Keratinocyte (primary cell): Measurements from ENCODE around the gene PRKCZ. TPM values are rescaled to one million over a fixed set of nuclear protein-coding genes. Genes with fewer than 3 reads are reported as not detected.
A peak's percentile ranks its signal among the peaks of the same experiment; 100 is the strongest.

Source experiments
- DNase-seq: peaks from one replicate; pipeline ENCODE4 v3.0.0-alpha.2; 2011; ENCODE audit warnings: low read depth, missing footprints, low spot score
- FAIRE-seq: peaks from 2 replicates; lab custom pipeline; 2011; peaks lifted over from hg19 to GRCh38; lab: Jason Lieb, UNC
- H2AFZ ChIP-seq: 2 replicates; pipeline ENCODE4 v1.6.0; 2012; ENCODE audit warnings: low read length, control low read depth, inconsistent platforms; ENCODE audit not compliant: control insufficient read depth
- H3K27ac ChIP-seq: 2 replicates; pipeline ENCODE4 v1.5.1; 2011; ENCODE audit warnings: low read length; ENCODE audit not compliant: control insufficient read depth, insufficient read depth
- H3K27me3 ChIP-seq: 3 replicates; pipeline ENCODE4 v1.6.0; 2011; ENCODE audit warnings: low read length; ENCODE audit not compliant: control insufficient read depth, insufficient read depth; ENCODE audit errors: extremely low read depth
- H3K36me3 ChIP-seq, 2 experiments: 2 replicates in 1 of 2; 3 replicates in 1 of 2; pipeline ENCODE4 v1.5.1; 2011; ENCODE audit warnings: low read length in 2 of 2, mild to moderate bottlenecking in 1 of 2; ENCODE audit not compliant: control insufficient read depth in 2 of 2, insufficient read depth in 2 of 2; ENCODE audit errors: extremely low read depth in 1 of 2
- H3K4me1 ChIP-seq: 3 replicates; pipeline ENCODE4 v1.5.1; 2011; ENCODE audit warnings: low read length; ENCODE audit not compliant: control insufficient read depth, insufficient read depth; ENCODE audit errors: extremely low read depth
- H3K4me2 ChIP-seq: 3 replicates; pipeline ENCODE4 v1.6.0; 2011; ENCODE audit warnings: low read depth, low read length; ENCODE audit not compliant: control insufficient read depth, insufficient read depth; ENCODE audit errors: extremely low read depth
- H3K4me3 ChIP-seq, 3 experiments: fragments of 200-600 bp in 1 of 3; sonication (generic) in 1 of 3; 2 replicates in 2 of 3; 3 replicates in 1 of 3; pipeline ENCODE4 v1.5.1; 2011 to 2016; ENCODE audit warnings: low read length in 3 of 3, mild to moderate bottlenecking in 3 of 3, control low read depth in 2 of 3, inconsistent platforms in 1 of 3, low read depth in 1 of 3, mixed read lengths in 1 of 3, mixed run types in 1 of 3, moderate library complexity in 1 of 3; ENCODE audit not compliant: control insufficient read depth in 2 of 3, insufficient read depth in 2 of 3; ENCODE audit errors: extremely low read depth in 1 of 3
- H3K79me2 ChIP-seq: 2 replicates; pipeline ENCODE4 v1.6.0; 2012; ENCODE audit warnings: low read length; ENCODE audit not compliant: control insufficient read depth, insufficient read depth
- H3K9ac ChIP-seq: 3 replicates; pipeline ENCODE4 v1.6.0; 2011; ENCODE audit warnings: low read length; ENCODE audit not compliant: control insufficient read depth, insufficient read depth; ENCODE audit errors: extremely low read depth
- H3K9me1 ChIP-seq: 3 replicates; pipeline ENCODE4 v1.6.0; 2011; ENCODE audit warnings: low read length; ENCODE audit not compliant: control insufficient read depth, insufficient read depth; ENCODE audit errors: extremely low read depth
- H3K9me3 ChIP-seq: 2 replicates; pipeline ENCODE4 v1.5.1; 2012; ENCODE audit warnings: low read depth, low read length; ENCODE audit not compliant: control insufficient read depth
- H4K20me1 ChIP-seq: 3 replicates; pipeline ENCODE4 v1.6.0; 2011; ENCODE audit warnings: low read length; ENCODE audit not compliant: control insufficient read depth, insufficient read depth; ENCODE audit errors: extremely low read depth
- EZH2 ChIP-seq: IDR thresholded peaks from one replicate; pipeline ENCODE4 v1.6.1; 2012; ENCODE audit warnings: inconsistent platforms, mild to moderate bottlenecking, low read length, moderate library complexity
- dilution Hi-C: fragments of 300-500 bp; cut with MboI; formaldehyde crosslinking; loops from one replicate; pipeline ENCODE4 v1.7.0; 2020; ENCODE audit warnings: low sequenced_read_pairs; ENCODE audit not compliant: extremely low pct_ligation_motif_present
- polyA plus RNA-seq, 5 experiments: library from polyadenylated mRNA; depleted of rRNA in 3 of 5; stranded (reverse) in 3 of 5; stranded (forward) in 1 of 5; unstranded in 1 of 5; fragments of >200 nt; gene quantifications; 1 replicate in 1 of 5; 2 replicates in 3 of 5; 3 replicates in 1 of 5; pipeline versions ENCODE4 v1.2.1 to v1.2.3, GENCODE V29; 2011 to 2012; ENCODE audit warnings: missing spikeins in 2 of 5, low read depth in 1 of 5, low replicate concordance in 1 of 5
- TF ChIP-seq, protein P1 (sequence below), 3 experiments: IDR thresholded peaks in 1 of 3; conservative IDR thresholded peaks in 1 of 3; optimal IDR thresholded peaks in 1 of 3; 2 replicates in 2 of 3; 3 replicates in 1 of 3; pipeline versions ENCODE3 to v1.5.1; 2011; ENCODE audit warnings: low read length in 3 of 3, mild to moderate bottlenecking in 3 of 3, moderate library complexity in 2 of 3, control low read depth in 1 of 3, inconsistent platforms in 1 of 3; ENCODE audit not compliant: insufficient read depth in 2 of 3; ENCODE audit errors: extremely low read depth in 1 of 3

The PRKCZ gene
- polyA plus RNA-seq, 1 donor (not counting 4 experiments of a cell fraction or from before 2014, with no cell fraction given) = 36.3 TPM

DNA sequence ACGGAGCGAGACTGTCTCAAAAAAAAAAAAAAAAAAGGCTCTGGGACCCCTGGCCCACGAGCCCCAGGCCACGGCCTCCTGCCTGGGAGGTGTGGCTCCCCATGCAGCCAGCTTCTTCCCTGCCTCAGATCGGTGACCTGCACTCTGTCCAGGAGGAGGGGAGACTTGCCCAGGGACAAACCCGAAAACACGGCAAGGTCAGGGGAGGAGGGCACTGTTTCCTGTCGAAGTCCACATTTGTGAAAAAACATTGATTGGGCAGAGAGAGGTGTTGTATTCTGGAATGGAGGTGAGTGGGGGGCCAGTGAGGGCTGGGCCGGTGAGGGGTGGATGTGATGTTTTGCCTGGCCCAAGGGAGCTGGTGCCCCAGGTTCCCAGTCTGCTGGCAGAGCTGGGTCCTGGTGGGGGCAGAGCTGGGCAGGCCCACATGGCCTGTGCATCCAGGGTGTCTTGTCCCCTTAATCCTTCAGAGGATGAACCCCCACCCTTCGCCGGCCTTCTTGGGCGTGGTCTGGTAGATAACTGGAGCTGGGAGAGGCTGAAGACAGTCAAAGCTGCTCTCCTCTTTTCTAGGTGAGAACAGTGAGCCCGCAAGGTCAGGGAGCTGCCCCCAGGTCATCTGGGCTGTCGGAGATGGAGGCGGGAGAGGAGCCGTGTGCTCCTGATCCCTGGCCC, 156.7 kb downstream of the PRKCZ start:
- FAIRE-seq = no peak
- H3K9me1 ChIP-seq = no peaks in the 10 kb centered on the region
- no peaks in the 10 kb centered on the region for H3K79me2 ChIP-seq
- H2AFZ ChIP-seq = peak overlapping the region; percentile 68
- H3K4me1 ChIP-seq = peaks cover 38% of the 10 kb centered on the region
- no peak overlapping the region for H3K27ac ChIP-seq
- peak overlapping the region; percentile 39 for H3K4me2 ChIP-seq
- TF ChIP-seq, protein P1, sequence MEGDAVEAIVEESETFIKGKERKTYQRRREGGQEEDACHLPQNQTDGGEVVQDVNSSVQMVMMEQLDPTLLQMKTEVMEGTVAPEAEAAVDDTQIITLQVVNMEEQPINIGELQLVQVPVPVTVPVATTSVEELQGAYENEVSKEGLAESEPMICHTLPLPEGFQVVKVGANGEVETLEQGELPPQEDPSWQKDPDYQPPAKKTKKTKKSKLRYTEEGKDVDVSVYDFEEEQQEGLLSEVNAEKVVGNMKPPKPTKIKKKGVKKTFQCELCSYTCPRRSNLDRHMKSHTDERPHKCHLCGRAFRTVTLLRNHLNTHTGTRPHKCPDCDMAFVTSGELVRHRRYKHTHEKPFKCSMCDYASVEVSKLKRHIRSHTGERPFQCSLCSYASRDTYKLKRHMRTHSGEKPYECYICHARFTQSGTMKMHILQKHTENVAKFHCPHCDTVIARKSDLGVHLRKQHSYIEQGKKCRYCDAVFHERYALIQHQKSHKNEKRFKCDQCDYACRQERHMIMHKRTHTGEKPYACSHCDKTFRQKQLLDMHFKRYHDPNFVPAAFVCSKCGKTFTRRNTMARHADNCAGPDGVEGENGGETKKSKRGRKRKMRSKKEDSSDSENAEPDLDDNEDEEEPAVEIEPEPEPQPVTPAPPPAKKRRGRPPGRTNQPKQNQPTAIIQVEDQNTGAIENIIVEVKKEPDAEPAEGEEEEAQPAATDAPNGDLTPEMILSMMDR (optimal IDR thresholded peaks at IDR 0.05 in 1 of 3, IDR thresholded peaks at IDR 0.05 in 1 of 3, conservative IDR thresholded peaks at IDR 0.05 in 1 of 3; ENCODE audit: extremely low read depth in 1 of 3, insufficient read depth in 2 of 3, low read length in 3 of 3) = no peak
- no peak for TF ChIP-seq EZH2
- H3K4me3 ChIP-seq = no peak overlapping the region
- peak overlapping the region; percentile 41 for H3K9ac ChIP-seq
- H4K20me1 ChIP-seq = no peaks in the 10 kb centered on the region
- DNase-seq = no peak
- H3K36me3 ChIP-seq = no peaks in the 10 kb centered on the region
- dilution Hi-C loops = no loop called here
- peaks cover 4% of the 10 kb centered on the region for H3K27me3 ChIP-seq
- H3K9me3 ChIP-seq = no peaks in the 10 kb centered on the region

DNA sequence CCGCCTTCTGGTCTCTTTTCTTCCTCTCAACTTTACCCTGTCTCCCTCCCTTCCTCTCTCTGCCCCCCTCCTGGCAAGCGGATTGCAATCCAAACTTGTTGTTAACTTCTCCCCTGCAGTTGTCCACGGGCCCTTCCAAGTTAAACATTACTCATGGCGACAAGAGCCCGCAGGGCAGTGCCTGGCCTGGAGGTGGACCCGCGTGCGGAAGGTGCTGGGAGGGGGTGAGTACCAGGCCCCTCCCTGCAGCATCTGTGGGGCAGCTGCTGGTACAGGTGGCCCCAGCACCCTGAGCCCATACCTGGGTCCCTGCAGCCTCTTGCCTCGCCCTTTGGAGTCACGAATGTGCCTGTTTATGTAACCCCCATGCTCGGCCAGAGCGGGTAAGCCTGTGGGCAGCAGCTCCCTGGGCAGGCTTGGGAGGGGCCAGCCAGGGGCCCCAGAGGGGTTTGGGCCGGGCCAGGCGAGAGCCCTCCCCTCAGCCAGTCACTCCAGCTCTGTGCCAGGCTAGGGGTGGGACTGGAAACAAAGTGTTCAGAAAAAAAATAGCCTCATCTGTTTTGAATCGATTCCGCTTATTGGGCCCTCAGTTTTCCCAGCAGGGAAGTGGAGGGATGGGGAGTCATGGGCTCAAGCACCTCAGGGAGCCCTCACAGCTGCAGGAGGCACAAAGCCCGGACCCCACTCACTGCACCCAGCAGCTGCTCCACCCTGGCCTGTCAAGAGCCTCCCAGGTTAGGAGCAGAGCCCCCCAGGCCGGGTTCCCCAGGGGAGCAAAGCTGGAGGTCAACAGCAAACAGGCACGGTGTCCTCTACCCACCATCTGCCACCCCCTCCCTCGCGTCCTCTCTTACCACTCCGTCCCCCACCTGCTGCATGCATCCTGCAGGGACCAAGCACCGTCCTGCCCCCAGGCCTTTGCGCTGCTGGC, 158.4 kb downstream of the PRKCZ start:
- H3K9me3 ChIP-seq = no peaks in the 10 kb centered on the region
- H3K27me3 ChIP-seq = peaks cover 4% of the 10 kb centered on the region
- no peak for DNase-seq
- H3K4me1 ChIP-seq = peaks cover 53% of the 10 kb centered on the region
- H4K20me1 ChIP-seq = no peaks in the 10 kb centered on the region
- FAIRE-seq = no peak
- TF ChIP-seq, protein P1 (optimal IDR thresholded peaks at IDR 0.05 in 1 of 3, IDR thresholded peaks at IDR 0.05 in 1 of 3, conservative IDR thresholded peaks at IDR 0.05 in 1 of 3; ENCODE audit: extremely low read depth in 1 of 3, insufficient read depth in 2 of 3, low read length in 3 of 3) = no peak
- TF ChIP-seq EZH2 = no peak
- H3K4me3 ChIP-seq = no peak overlapping the region
- peak overlapping the region; percentile 16 for H3K4me2 ChIP-seq
- H3K9me1 ChIP-seq = no peaks in the 10 kb centered on the region
- no peaks in the 10 kb centered on the region for H3K79me2 ChIP-seq
- H3K9ac ChIP-seq = no peak overlapping the region
- no peaks in the 10 kb centered on the region for H3K36me3 ChIP-seq
- dilution Hi-C loops = no loop called here
- no peak overlapping the region for H2AFZ ChIP-seq
- H3K27ac ChIP-seq = no peak overlapping the region
